ENCODE results near the gene ENTHD1. TPM values are rescaled to one million over a fixed set of nuclear protein-coding genes. Genes with fewer than 3 reads are reported as not detected.

ENTHD1 gene
- total and polyA plus RNA-seq, 8 donors: 0.16 TPM; not detected in 7

DNA sequence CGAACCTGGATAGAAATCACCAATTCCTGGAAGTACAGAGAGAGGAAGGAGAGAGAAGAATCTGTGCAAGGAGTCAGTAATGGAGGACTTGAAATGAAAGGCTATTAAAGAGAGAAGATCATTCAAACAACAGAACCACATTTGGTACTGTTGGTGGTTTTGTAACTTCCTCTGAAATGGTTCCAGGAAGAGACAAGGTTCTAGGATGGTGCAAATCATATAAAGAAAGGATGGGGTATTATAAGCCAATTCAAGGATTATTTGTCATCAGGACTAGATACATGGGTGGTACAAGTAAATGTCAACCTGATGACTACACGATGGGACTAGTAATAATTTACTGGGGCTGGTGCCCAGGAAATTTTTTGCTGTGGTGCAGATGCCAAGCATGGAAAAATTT, 37.7 kb upstream of the ENTHD1 start:
- Histone ChIP-seq H3K27me3 (peaks cover 11 to 88% of the 10 kb centered on the region in 2 donors), H3K9me3 (no peaks in the 10 kb centered on the region), H3K36me3 (no peaks in the 10 kb centered on the region), H3K4me3 (no peak overlapping the region), H3K4me1 (peaks cover 0 to 52% of the 10 kb centered on the region in 2 donors), H3K27ac (no peak overlapping the region)
- no peak for DNase-seq
- intact Hi-C loops (cut with DNase I): no loop called here
- ATAC-seq: no peak
- TF ChIP-seq, protein P1, sequence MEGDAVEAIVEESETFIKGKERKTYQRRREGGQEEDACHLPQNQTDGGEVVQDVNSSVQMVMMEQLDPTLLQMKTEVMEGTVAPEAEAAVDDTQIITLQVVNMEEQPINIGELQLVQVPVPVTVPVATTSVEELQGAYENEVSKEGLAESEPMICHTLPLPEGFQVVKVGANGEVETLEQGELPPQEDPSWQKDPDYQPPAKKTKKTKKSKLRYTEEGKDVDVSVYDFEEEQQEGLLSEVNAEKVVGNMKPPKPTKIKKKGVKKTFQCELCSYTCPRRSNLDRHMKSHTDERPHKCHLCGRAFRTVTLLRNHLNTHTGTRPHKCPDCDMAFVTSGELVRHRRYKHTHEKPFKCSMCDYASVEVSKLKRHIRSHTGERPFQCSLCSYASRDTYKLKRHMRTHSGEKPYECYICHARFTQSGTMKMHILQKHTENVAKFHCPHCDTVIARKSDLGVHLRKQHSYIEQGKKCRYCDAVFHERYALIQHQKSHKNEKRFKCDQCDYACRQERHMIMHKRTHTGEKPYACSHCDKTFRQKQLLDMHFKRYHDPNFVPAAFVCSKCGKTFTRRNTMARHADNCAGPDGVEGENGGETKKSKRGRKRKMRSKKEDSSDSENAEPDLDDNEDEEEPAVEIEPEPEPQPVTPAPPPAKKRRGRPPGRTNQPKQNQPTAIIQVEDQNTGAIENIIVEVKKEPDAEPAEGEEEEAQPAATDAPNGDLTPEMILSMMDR (IDR thresholded peaks at IDR 0.05): no peak

GRCh38 chr22:39928536-39929520, 35.3 kb upstream of the ENTHD1 start:
- peak in 1 of 4 donors; percentile 24 for DNase-seq
- H3K4me3 ChIP-seq: no peak overlapping the region
- peaks cover 0 to 52% of the 10 kb centered on the region in 2 donors for H3K4me1 ChIP-seq
- no peaks in the 10 kb centered on the region for H3K9me3 ChIP-seq
- H3K36me3 ChIP-seq: no peaks in the 10 kb centered on the region
- no peak for ATAC-seq
- intact Hi-C loops (cut with DNase I): no loop called here
- H3K27ac ChIP-seq: peak overlapping the region in 1 of 2 donors; percentile 16
- TF ChIP-seq, protein P1 (IDR thresholded peaks at IDR 0.05): no peak
- peaks cover 21 to 90% of the 10 kb centered on the region in 2 donors for H3K27me3 ChIP-seq

DNA sequence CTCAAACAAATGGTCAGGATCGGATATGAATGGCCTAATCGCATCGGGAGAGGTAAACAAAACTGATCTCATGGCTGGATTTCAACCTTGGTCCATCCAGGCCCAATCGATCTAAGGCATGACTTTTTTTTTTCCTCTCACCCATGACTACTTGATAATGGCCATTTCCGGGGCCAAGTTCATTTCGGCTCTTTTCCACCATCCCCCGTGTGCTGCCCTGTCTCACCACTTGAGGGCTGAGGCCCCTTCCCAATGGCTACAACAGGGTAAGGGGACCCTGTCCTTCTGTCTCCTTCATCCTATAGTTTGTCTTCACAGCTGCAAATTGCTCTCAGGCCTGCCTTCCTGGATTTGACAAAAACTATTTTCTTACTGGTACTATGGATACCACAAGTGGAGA, 34.0 kb upstream of the ENTHD1 start:
- H3K27ac ChIP-seq: no peak overlapping the region
- ATAC-seq (no peak), DNase-seq (no peak)
- H3K36me3 ChIP-seq: no peaks in the 10 kb centered on the region
- peaks cover 0 to 52% of the 10 kb centered on the region in 2 donors for H3K4me1 ChIP-seq
- H3K4me3 ChIP-seq: no peak overlapping the region
- intact Hi-C loops (cut with DNase I): no loop called here
- TF ChIP-seq, protein P1 (IDR thresholded peaks at IDR 0.05): no peak
- H3K27me3 ChIP-seq: peaks cover 22 to 94% of the 10 kb centered on the region in 2 donors
- no peaks in the 10 kb centered on the region for H3K9me3 ChIP-seq

GRCh38 chr22:39926753-39927152, 33.2 kb upstream of the ENTHD1 start:
- H3K27me3 ChIP-seq: peaks cover 22 to 96% of the 10 kb centered on the region in 2 donors
- intact Hi-C loops (cut with DNase I): no loop called here
- no peak for ATAC-seq

More at GRCh38 chr22:39926753-39927152, 33.2 kb upstream of the ENTHD1 start:
- TF ChIP-seq, protein P1 (IDR thresholded peaks at IDR 0.05): no peak
- Histone ChIP-seq H3K4me1 (peaks cover 0 to 50% of the 10 kb centered on the region in 2 donors), H3K4me3 (no peak overlapping the region), H3K27ac (no peak overlapping the region), H3K9me3 (no peaks in the 10 kb centered on the region), H3K36me3 (no peaks in the 10 kb centered on the region)
- no peak for DNase-seq
